ENCODE data around the gene SDHAF2.

- TF ChIP-seq CTCF (IDR thresholded peaks at IDR 0.05; ENCODE audit: low read length), result no peak
- TF ChIP-seq EZH2 (IDR thresholded peaks at IDR 0.05; ENCODE audit: borderline replicate concordance, low read length), result no peak
Observed at GRCh38 chr11:61487342-61488025, 57.6 kb downstream of the SDHAF2 start.
